Measurements from ENCODE around the gene HCAR1.

Gene HCAR1

GRCh38 chr12:122749569-122750332 is 19.1 kb upstream of the HCAR1 start:
- TF ChIP-seq CTCF (IDR thresholded peaks at IDR 0.05; ENCODE audit: borderline replicate concordance, control extremely low read depth, extremely low read depth, insufficient read depth, missing control alignments): no peak
- DNase-seq (ENCODE audit: low spot score): no peak
- in situ Hi-C loops (cut with MboI; ENCODE audit: low sequenced_read_pairs, unreplicated experiment): loop anchor here (5.0 kb wide), 1 partner anchor 112 kb away; no protein-coding TSS in a partner anchor

GRCh38 chr12:122747224-122748135 is 16.8 kb upstream of the HCAR1 start:
- no peak for DNase-seq (ENCODE audit: low spot score)
- no peak for TF ChIP-seq CTCF (IDR thresholded peaks at IDR 0.05; ENCODE audit: borderline replicate concordance, control extremely low read depth, extremely low read depth, insufficient read depth, missing control alignments)
- in situ Hi-C loops (cut with MboI; ENCODE audit: low sequenced_read_pairs, unreplicated experiment): loop anchor here (5.0 kb wide), 1 partner anchor 110 kb away; no protein-coding TSS in a partner anchor

GRCh38 chr12:122743895-122744525 is 13.4 kb upstream of the HCAR1 start:
- in situ Hi-C loops (cut with MboI; ENCODE audit: low sequenced_read_pairs, unreplicated experiment): no loop called here
- no peak for DNase-seq (ENCODE audit: low spot score)

GRCh38 chr12:122740351-122740750 is 9.7 kb upstream of the HCAR1 start:
- TF ChIP-seq CTCF (IDR thresholded peaks at IDR 0.05; ENCODE audit: borderline replicate concordance, control extremely low read depth, extremely low read depth, insufficient read depth, missing control alignments): no peak
- in situ Hi-C loops (cut with MboI; ENCODE audit: low sequenced_read_pairs, unreplicated experiment): no loop called here
- DNase-seq (ENCODE audit: low spot score): no peak

More at GRCh38 chr12:122743895-122744525, 13.4 kb upstream of the HCAR1 start:
- TF ChIP-seq CTCF (IDR thresholded peaks at IDR 0.05; ENCODE audit: borderline replicate concordance, control extremely low read depth, extremely low read depth, insufficient read depth, missing control alignments): no peak

GRCh38 chr12:122738571-122738970 is 7.9 kb upstream of the HCAR1 start:
- TF ChIP-seq CTCF (IDR thresholded peaks at IDR 0.05; ENCODE audit: borderline replicate concordance, control extremely low read depth, extremely low read depth, insufficient read depth, missing control alignments): no peak
- in situ Hi-C loops (cut with MboI; ENCODE audit: low sequenced_read_pairs, unreplicated experiment): no loop called here
- no peak for DNase-seq (ENCODE audit: low spot score)

- in situ Hi-C loops (cut with MboI; ENCODE audit: low sequenced_read_pairs, unreplicated experiment): no loop called here
- TF ChIP-seq CTCF (IDR thresholded peaks at IDR 0.05; ENCODE audit: borderline replicate concordance, control extremely low read depth, extremely low read depth, insufficient read depth, missing control alignments): no peak
- DNase-seq (ENCODE audit: low spot score): no peak
These were observed 2.0 kb upstream of the HCAR1 start for GRCh38 chr12:122732611-122733010.

All from GM13976 (cell line).